ENCODE results near the gene TARS3.

DNA sequence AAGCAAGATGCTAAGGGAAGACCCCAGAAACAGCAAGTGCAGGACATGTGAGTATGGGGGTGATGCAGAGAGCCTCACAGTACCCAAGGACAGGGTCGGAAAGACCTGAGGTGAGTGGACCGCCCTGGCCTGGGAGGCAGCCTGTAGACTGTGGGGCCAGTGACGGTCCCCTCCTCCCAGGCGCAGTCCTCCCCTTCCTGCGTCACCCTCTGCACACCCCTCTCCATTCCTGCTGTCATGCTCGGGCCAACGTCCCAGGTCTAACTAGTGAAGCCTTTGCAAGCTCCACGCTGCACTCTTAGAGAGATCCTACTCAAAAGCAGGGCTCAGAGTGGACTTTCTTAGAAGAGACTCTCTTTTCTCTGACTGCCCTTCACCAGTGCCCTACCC, 113.7 kb downstream of the TARS3 start:
- TF ChIP-seq GATA3 (IDR thresholded peaks at IDR 0.05; ENCODE audit: low read depth, low read length) = no peak
- TF ChIP-seq GATA2 (IDR thresholded peaks at IDR 0.05; ENCODE audit: low read depth, low read length) = no peak

Data from SH-SY5Y (cell line).